Measurements from ENCODE around the gene ISLR2. TPM values are rescaled to one million over a fixed set of nuclear protein-coding genes. Genes with fewer than 3 reads are reported as not detected.

The ISLR2 gene
- total and polyA plus RNA-seq, 4 donors = 0.13 to 1.5 (median 0.99) TPM

- Histone ChIP-seq H3K27me3 (ENCODE audit: control insufficient read depth in 1 of 2, insufficient read depth in 2 of 2, low read length in 1 of 2) (no peaks in the 10 kb centered on the region), H3K9me3 (ENCODE audit: control insufficient read depth, low read length) (no peaks in the 10 kb centered on the region), H3K27ac (ENCODE audit: low read depth in 1 of 2, low read length in 2 of 2) (no peak overlapping the region), H3K4me1 (ENCODE audit: control insufficient read depth in 1 of 2, insufficient read depth in 2 of 2, low read length in 2 of 2) (no peaks in the 10 kb centered on the region), H3K4me3 (ENCODE audit: low read length in 2 of 2) (no peak overlapping the region), H3K36me3 (ENCODE audit: control insufficient read depth in 1 of 2, insufficient read depth in 2 of 2, low read length in 1 of 2) (no peaks in the 10 kb centered on the region)
- intact Hi-C loops (cut with DNase I) = no loop called here
- DNase-seq = no peak
- 82 to 87% methylated on average over 8 of the region's 8 CpGs for WGBS, 2 donors
- no peak for ATAC-seq (ENCODE audit: low FRiP score)
Observed at GRCh38 chr15:74185710-74186348, 55.4 kb downstream of the ISLR2 start.

Other genes with a start within 250 kb of the ISLR2 start
- 100 to 1,000 TPM; 108 to 115 TPM for gene LOXL1, start 204.1 kb upstream of the ISLR2 start, total RNA-seq
- 100 to 1,000 TPM in 1 of 2 donors, 10 to 100 TPM in 1; 49.0 to 138 TPM for gene LOXL1, start 204.1 kb upstream of the ISLR2 start, polyA plus RNA-seq
- gene STOML1, start 138.3 kb upstream of the ISLR2 start, total RNA-seq = 10 to 100 TPM; 12.9 to 16.4 TPM
- gene STOML1, start 138.3 kb upstream of the ISLR2 start, polyA plus RNA-seq = 10 to 100 TPM; 10.5 to 19.2 TPM
- 10 to 100 TPM; 72.6 to 91.9 TPM for gene PML, start 135.9 kb upstream of the ISLR2 start, total RNA-seq
- gene PML, start 135.9 kb upstream of the ISLR2 start, polyA plus RNA-seq = 10 to 100 TPM in 1 of 2 donors, 1 to 10 TPM in 1; 8.6 to 45.5 TPM
- not detected for gene GOLGA6A, start 48.0 kb upstream of the ISLR2 start, total RNA-seq
- not detected for gene GOLGA6A, start 48.0 kb upstream of the ISLR2 start, polyA plus RNA-seq
- gene ISLR, start 43.1 kb downstream of the ISLR2 start, total RNA-seq = 100 to 1,000 TPM in 1 of 2 donors, 10 to 100 TPM in 1; 62.2 to 102 TPM
- gene ISLR, start 43.1 kb downstream of the ISLR2 start, polyA plus RNA-seq = 100 to 1,000 TPM in 1 of 2 donors, 10 to 100 TPM in 1; 24.8 to 111 TPM
- under 1 TPM; 0.16 to 0.51 TPM for gene STRA6, start 72.2 kb downstream of the ISLR2 start, total RNA-seq
- under 1 TPM in 1 of 2 donors, not detected in 1; 0.49 TPM for gene STRA6, start 72.2 kb downstream of the ISLR2 start, polyA plus RNA-seq
- not detected for gene CCDC33, start 105.7 kb downstream of the ISLR2 start, total RNA-seq
- gene CCDC33, start 105.7 kb downstream of the ISLR2 start, polyA plus RNA-seq = not detected
- 1 to 10 TPM; 1.3 to 1.5 TPM for gene CYP11A1, start 237.1 kb downstream of the ISLR2 start, total RNA-seq
- under 1 TPM in 1 of 2 donors, not detected in 1; 0.10 TPM for gene CYP11A1, start 237.1 kb downstream of the ISLR2 start, polyA plus RNA-seq

Measured in aorta (tissue), 5 donors.